GM19351 (cell line): ENCODE results near the gene MYRIP.
"Not testable (repeated sequence)": the region's sequence is repeated elsewhere in the genome, so short reads cannot be mapped to it uniquely, and the experiment has no call there.

ENCODE experiments used
- ATAC-seq: cut with Tn5 transposase; IDR thresholded peaks from one replicate; pipeline ENCODE4 v1.9.1; 2021; ENCODE audit warnings: mild to moderate bottlenecking, moderate library complexity; ENCODE audit not compliant: unreplicated experiment

The MYRIP gene

GRCh38 chr3:40116478-40117177 is 307.2 kb downstream of the MYRIP start:
- ATAC-seq = no peak

DNA sequence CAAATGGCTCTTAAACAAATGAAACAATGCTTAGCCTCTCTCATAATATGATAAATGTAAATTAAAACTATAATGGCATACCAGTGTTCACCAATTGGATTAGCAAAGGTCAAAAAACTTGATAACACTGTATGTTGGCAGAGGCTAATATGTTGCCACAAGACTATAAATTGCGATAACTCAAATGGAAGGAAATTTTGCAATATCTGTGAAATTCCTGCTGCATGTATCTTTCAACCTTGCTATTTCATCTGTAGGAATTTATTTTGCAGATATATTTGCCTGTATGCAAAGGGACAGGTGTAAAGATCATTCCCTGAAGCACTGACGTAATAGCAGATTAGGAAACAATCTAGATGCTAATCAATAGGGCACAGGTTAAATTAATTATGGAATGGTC is 308.7 kb downstream of the MYRIP start:
- ATAC-seq = no peak

DNA sequence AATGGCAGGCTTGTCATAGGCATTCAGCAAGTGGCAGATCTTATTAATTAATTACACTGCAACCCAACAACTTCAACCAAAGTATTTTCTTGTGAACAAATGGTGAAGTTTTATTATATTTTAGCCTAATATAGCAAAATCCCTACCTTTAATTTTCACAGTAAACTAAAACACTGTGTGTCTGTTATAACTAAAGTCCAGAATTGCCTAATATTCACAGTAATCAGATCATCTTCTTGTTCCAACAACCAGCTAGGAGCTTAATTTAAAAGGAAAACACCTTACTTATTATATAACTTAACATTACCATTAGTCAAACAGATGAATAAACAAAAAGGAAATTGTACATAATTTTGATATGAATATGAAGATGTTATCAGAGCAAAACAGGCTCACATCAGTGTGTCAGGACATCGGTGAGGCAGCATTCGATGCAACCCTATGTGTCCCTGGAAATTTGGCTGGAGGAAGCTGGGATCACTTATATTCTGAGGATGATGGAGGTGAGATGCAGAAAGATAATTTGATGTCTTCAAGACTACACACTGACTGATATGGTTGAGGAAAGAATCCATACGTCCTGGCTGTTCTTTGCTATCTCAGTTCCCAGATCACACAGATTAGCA is 310.8 kb downstream of the MYRIP start:
- no peak for ATAC-seq

DNA sequence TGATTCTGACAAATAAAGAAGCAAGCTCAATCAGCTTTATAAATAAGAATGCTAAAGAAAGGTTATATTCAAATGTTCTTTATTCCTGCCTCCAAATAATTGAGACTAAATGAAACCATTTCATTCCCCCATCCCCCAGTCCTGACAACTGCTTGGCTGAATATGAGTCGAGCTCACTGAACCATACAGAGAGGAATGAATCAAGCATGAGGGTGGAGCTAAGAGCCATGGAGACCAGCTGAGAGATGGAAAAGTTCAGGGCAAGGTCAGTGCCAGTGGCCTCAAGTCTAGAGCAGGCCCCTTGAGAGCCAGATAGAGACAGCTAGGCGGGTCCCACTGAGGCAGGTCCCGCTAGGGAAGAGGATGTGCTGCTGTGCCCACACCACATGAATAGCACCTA is 311.4 kb downstream of the MYRIP start:
- ATAC-seq = peak; percentile 81

DNA sequence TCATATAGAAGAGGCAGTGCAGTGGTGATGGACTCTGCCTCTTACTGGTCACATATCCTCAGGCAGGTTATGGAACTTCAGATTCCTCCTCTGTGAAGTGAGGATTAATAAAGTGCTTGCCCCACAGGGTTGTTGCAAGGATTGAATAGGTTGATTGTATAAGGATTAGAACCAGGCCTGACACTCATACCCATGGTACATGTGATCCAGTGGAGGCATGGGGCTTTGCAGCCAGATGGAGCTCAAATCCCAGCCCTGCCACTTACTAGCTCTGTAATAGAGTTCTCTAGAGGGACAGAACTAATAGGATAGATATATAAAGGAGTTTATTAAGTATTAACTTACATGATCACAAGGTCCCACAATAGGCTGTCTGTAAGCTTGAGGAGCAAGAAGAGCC is 315.5 kb downstream of the MYRIP start:
- no peak for ATAC-seq

GRCh38 chr3:40128166-40128565 is 318.8 kb downstream of the MYRIP start:
- no peak for ATAC-seq

- no peak for ATAC-seq
Measured at GRCh38 chr3:40129510-40129909, 320.1 kb downstream of the MYRIP start.

DNA sequence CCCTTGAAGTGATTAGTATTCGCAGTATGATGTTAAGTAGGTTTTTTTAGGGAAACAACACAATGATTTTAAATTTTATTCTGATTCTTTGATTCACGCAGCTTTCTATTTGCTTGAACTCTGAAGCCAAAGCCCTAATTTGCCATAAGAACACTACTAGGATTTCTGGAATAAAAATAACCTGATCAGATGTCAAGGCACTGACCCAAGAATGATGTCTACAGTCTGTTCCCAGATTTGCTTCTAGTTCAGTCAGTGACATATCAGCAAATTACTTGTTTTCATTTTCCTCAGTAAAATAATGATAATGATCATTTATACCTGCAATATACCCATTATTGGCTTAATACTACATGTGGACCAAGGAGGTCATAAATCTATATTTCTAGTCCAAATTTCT is 320.6 kb downstream of the MYRIP start:
- no peak for ATAC-seq

DNA sequence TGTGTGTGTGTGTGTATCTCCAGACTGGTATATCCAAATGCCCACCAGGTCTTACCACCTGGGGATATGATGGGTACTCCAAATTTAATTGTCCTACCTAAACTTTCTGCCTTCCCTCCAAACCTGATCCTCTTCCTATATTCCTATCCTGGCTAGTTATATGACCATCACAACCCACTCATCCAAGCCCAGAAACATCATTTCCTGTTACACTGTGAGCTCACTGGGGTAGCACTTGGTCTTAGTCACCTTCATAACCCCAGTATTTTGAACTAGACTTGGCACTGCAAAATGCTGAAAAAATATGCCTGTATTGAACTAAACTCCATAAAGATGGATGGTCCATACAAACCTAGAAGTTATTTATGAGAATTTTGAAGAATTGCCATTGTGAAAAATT is 321.3 kb downstream of the MYRIP start:
- ATAC-seq = no peak

DNA sequence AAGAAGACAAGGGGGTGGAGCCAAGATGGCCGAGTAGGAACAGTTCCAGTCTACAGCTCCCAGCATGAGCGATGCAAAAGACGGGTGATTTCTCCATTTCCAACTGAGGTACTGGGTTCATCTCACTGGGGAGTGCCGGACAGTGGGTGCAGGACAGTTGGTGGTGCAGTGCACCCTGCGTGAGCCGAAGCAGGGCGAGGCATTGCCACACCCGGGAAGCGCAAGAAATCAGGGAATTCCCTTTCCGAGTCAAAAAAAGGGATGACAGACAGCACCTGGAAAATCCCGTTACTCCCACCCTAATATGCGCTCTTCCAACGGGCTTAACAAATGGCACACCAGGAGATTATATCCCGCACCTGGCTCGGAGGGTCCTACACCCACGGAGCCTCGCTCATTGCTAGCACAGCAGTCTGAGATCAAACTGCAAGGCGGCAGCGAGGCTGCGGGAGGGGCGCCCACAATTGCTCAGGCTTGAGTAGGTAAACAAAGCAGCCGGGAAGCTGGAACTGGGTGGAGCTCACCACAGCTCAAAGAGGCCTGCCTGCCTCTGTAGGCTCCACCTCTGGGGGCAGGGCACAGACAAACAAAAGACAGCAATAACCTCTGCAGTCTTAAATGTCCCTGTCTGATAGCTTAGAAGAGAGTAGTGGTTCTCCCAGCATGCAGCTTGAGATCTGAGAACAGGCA is 324.6 kb downstream of the MYRIP start:
- not testable (repeated sequence) for ATAC-seq

GRCh38 chr3:40137591-40138295 is 328.3 kb downstream of the MYRIP start:
- no peak for ATAC-seq

- ATAC-seq = no peak
Measured at GRCh38 chr3:40143283-40144090, 334.1 kb downstream of the MYRIP start.

DNA sequence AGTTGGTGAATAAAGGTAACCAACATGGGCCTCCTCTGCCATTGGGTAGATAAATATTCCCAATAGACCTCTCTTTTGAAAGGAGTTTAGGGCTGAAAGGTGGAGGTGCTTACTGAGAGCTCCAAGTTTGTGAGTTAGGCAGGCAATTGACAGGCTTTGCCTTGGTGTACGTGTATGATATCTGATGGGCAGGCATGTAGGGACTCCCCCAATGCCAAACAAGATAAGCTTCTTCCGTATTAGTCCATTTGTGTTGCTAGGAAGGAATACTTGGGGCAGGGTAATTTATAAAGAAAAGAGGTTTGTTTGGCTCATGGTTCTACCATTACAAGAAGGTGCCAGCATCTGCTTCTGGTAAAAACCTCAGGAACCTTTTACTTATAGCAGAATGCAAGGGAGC is 339.4 kb downstream of the MYRIP start:
- ATAC-seq = no peak

GRCh38 chr3:40152482-40153133 is 343.2 kb downstream of the MYRIP start:
- ATAC-seq = no peak

DNA sequence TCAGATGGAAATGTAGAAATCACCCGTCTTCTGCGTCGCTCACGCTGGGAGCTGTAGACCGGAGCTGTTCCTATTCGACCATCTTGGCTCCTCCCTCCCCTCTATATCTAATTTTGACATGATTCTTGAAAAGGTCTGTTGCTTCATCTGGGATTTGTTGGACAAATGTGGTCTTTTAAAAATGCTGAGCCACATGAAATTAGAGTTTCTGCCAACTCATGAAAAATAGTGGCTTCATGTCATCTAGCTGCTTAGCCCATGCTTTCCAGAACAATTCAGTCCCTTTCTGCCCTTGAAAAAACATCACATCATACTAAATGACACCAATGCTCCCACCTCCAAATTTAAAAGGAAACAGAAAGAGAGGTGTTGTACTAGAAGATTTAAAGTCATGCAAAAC is 351.5 kb downstream of the MYRIP start:
- no peak for ATAC-seq

- no peak for ATAC-seq
Measured at GRCh38 chr3:40162616-40163015, 353.2 kb downstream of the MYRIP start.

DNA sequence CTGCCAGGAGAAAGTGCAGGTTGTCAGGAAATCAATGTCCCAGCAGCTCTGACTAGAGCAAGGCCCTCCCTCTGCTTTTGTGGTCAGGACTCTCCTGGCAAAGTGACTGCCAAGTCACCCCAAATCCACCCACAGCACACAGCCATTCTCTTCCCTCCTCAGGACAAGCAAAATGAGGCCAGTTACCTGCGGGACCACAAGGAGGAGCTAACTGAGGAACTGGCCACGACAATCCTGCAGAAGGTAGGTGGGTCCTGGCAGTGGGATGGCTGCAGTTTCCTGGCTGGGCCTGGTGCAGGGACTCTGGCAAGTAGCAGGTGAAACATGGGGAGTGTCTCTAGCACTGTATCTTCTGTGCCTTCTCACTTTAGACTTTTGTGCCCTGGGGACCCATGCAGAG is 357.6 kb downstream of the MYRIP start:
- ATAC-seq = no peak

GRCh38 chr3:40167958-40168357 is 358.5 kb downstream of the MYRIP start:
- ATAC-seq = no peak

- peak; percentile 38 for ATAC-seq
Measured at GRCh38 chr3:40169983-40170382, 360.6 kb downstream of the MYRIP start.

GRCh38 chr3:40170395-40170794 is 361.0 kb downstream of the MYRIP start:
- peak; percentile 98 for ATAC-seq
